Suprapubic skin (tissue), 4 donors: ENCODE results near the gene GALNT15. TPM values are rescaled to one million over a fixed set of nuclear protein-coding genes. Genes with fewer than 3 reads are reported as not detected.

Experiments
- DNase-seq, 2 donors: peaks; one replicate each; pipeline ENCODE4 v3.0.0-alpha.2; 2019; ENCODE audit warnings: low spot score in 2 of 2
- H3K27ac ChIP-seq: fragments of 200-600 bp; sonication (generic); one replicate; pipeline ENCODE4 v1.5.1; 2019
- H3K27me3 ChIP-seq: fragments of 200-600 bp; sonication (generic); one replicate; pipeline ENCODE4 v1.5.1; 2019
- H3K36me3 ChIP-seq: fragments of 200-600 bp; sonication (generic); one replicate; pipeline ENCODE4 v1.5.1; 2019
- H3K4me1 ChIP-seq: fragments of 200-600 bp; sonication (generic); one replicate; pipeline ENCODE4 v1.5.1; 2019
- H3K4me3 ChIP-seq: fragments of 200-600 bp; sonication (generic); one replicate; pipeline ENCODE4 v1.5.1; 2019; ENCODE audit warnings: mild to moderate bottlenecking
- H3K9me3 ChIP-seq: fragments of 200-600 bp; sonication (generic); one replicate; pipeline ENCODE4 v1.5.1; 2019
- CTCF ChIP-seq, 2 donors: fragments of 200-600 bp in 1 of 2; fragments of 450-650 bp in 1 of 2; sonication (generic) in 1 of 2; IDR thresholded peaks; one replicate each; pipeline ENCODE4 v1.5.1; 2016 to 2019; ENCODE audit warnings: antibody characterized with exemption in 2 of 2, mild to moderate bottlenecking in 1 of 2, moderate library complexity in 1 of 2
- EP300 ChIP-seq: sonication (generic); formaldehyde crosslinking; IDR thresholded peaks from one replicate; pipeline ENCODE4 v1.6.1; 2017; ENCODE audit warnings: antibody characterized with exemption
- POLR2A ChIP-seq, 2 donors: fragments of 450-650 bp; IDR thresholded peaks; one replicate each; pipeline ENCODE4 v1.6.1; 2017; ENCODE audit warnings: antibody characterized with exemption in 2 of 2, mild to moderate bottlenecking in 2 of 2, moderate library complexity in 2 of 2
- POLR2AphosphoS5 ChIP-seq, 3 donors: sonication (generic); formaldehyde crosslinking; IDR thresholded peaks; one replicate each; pipeline ENCODE4 v1.6.1; 2017; ENCODE audit warnings: antibody characterized with exemption in 3 of 3
- WGBS: methylation state at CpG from one replicate; pipeline ENCODE4 v1.1.5; 2018; 5-methylcytosine and 5-hydroxymethylcytosine counted together
- total RNA-seq, 4 donors: library from RNA; depleted of rRNA; stranded (reverse); fragments of >200 nt; gene quantifications; one replicate each; pipeline ENCODE4 v1.1.0, GENCODE V29; 2016

GALNT15 gene
- total RNA-seq, 4 donors from 2014 or later, result 15.5 to 113 (median 49.1) TPM

- WGBS, result 71% methylated on average over 5 of the region's 9 CpGs
- Histone ChIP-seq H3K36me3 (no peaks in the 10 kb centered on the region), H3K27me3 (no peaks in the 10 kb centered on the region), H3K27ac (peak overlapping the region; percentile 35), H3K4me3 (peak overlapping the region; percentile 53), H3K4me1 (peaks cover 47% of the 10 kb centered on the region), H3K9me3 (no peaks in the 10 kb centered on the region)
- TF ChIP-seq POLR2AphosphoS5 (IDR thresholded peaks at IDR 0.05) (no peak), POLR2A (IDR thresholded peaks at IDR 0.05) (no peak), EP300 (no peak), CTCF (IDR thresholded peaks at IDR 0.05) (no peak)
- DNase-seq, result no peak
Measured at GRCh38 chr3:16178628-16178988, 4.1 kb downstream of the GALNT15 start.

- WGBS, result 90% methylated on average over 2 of the region's 2 CpGs
- Histone ChIP-seq H3K4me3 (peak overlapping the region; percentile 53), H3K27me3 (no peaks in the 10 kb centered on the region), H3K36me3 (no peaks in the 10 kb centered on the region), H3K4me1 (peaks cover 50% of the 10 kb centered on the region), H3K9me3 (no peaks in the 10 kb centered on the region), H3K27ac (peak overlapping the region; percentile 35)
- DNase-seq, result no peak
- TF ChIP-seq POLR2A (IDR thresholded peaks at IDR 0.05) (no peak), CTCF (IDR thresholded peaks at IDR 0.05) (no peak), POLR2AphosphoS5 (IDR thresholded peaks at IDR 0.05) (no peak), EP300 (no peak)
Measured at GRCh38 chr3:16179261-16179660, 4.8 kb downstream of the GALNT15 start.

GRCh38 chr3:16179771-16180736 lies 5.6 kb downstream of the GALNT15 start:
- TF ChIP-seq POLR2A (IDR thresholded peaks at IDR 0.05), result no peak
- no peak for TF ChIP-seq POLR2AphosphoS5 (IDR thresholded peaks at IDR 0.05)
- no peak for TF ChIP-seq CTCF (IDR thresholded peaks at IDR 0.05)
- no peak for TF ChIP-seq EP300
- WGBS, result 84% methylated on average over 12 of the region's 15 CpGs
- Histone ChIP-seq H3K4me3 (peak overlapping the region; percentile 53), H3K27me3 (no peaks in the 10 kb centered on the region), H3K36me3 (no peaks in the 10 kb centered on the region), H3K4me1 (peaks cover 43% of the 10 kb centered on the region), H3K27ac (peak overlapping the region; percentile 75), H3K9me3 (no peaks in the 10 kb centered on the region)
- DNase-seq, result no peak

GRCh38 chr3:16180737-16181134 lies 6.3 kb downstream of the GALNT15 start:
- Histone ChIP-seq H3K36me3 (no peaks in the 10 kb centered on the region), H3K27me3 (no peaks in the 10 kb centered on the region), H3K4me3 (peak overlapping the region; percentile 53), H3K9me3 (no peaks in the 10 kb centered on the region), H3K27ac (peak overlapping the region; percentile 75), H3K4me1 (peaks cover 40% of the 10 kb centered on the region)
- DNase-seq, result no peak
- TF ChIP-seq EP300 (no peak), POLR2AphosphoS5 (IDR thresholded peaks at IDR 0.05) (no peak), CTCF (IDR thresholded peaks at IDR 0.05) (no peak), POLR2A (IDR thresholded peaks at IDR 0.05) (no peak)
- 79% methylated on average over 3 of the region's 3 CpGs for WGBS

DNA sequence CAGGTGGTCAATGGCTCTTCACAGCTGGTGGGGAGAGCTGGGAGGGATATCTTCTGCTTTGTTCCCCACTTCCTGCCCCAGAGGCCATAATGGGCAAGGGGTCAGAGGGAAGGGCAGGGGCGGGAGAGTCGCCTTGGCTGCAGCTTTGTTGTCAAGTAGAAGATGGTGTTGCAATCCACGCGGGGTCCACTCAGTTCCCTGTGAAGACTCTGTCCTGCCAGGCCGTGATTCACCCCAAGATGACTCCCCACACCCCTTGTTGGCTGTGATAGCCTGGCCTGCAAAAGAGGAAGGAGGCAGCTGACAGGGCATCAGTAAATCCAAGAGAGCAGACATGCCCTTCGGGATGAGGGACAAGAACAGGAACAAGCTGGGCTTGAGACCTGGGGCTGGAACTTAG lies 6.9 kb downstream of the GALNT15 start:
- no peak overlapping the region for H3K4me3 ChIP-seq
- no peaks in the 10 kb centered on the region for H3K27me3 ChIP-seq
- no peaks in the 10 kb centered on the region for H3K36me3 ChIP-seq
- peak overlapping the region; percentile 75 for H3K27ac ChIP-seq
- WGBS, result 33% methylated on average over 1 of the region's 6 CpGs
- H3K9me3 ChIP-seq, result no peaks in the 10 kb centered on the region
- DNase-seq, result peak; percentile 95
- H3K4me1 ChIP-seq, result peaks cover 40% of the 10 kb centered on the region
- peak in 1 of 2 donors; percentile 15 for TF ChIP-seq POLR2A (IDR thresholded peaks at IDR 0.05)
- no peak for TF ChIP-seq CTCF (IDR thresholded peaks at IDR 0.05)
- peak in 2 of 3 donors; percentile 69 to 74 for TF ChIP-seq POLR2AphosphoS5 (IDR thresholded peaks at IDR 0.05)
- no peak for TF ChIP-seq EP300
